Lung microvascular endothelial cell (primary cell): ENCODE data around the gene NHERF1. TPM values are rescaled to one million over a fixed set of nuclear protein-coding genes. Genes with fewer than 3 reads are reported as not detected.
A peak's percentile ranks its signal among the peaks of the same experiment; 100 is the strongest.

Experiments
- DNase-seq, 2 donors: peaks; one replicate each; pipeline versions ENCODE4 v3.0.0 to v3.0.0-alpha.2; 2010; ENCODE audit warnings: low read depth in 2 of 2
- total RNA-seq: library from RNA; depleted of rRNA; stranded (reverse); fragments of >200 nt; gene quantifications from 2 replicates; pipeline ENCODE4 v1.2.1, GENCODE V29; 2014

NHERF1 gene
- total RNA-seq, 1 donor from 2014 or later = 4.4 TPM

DNA sequence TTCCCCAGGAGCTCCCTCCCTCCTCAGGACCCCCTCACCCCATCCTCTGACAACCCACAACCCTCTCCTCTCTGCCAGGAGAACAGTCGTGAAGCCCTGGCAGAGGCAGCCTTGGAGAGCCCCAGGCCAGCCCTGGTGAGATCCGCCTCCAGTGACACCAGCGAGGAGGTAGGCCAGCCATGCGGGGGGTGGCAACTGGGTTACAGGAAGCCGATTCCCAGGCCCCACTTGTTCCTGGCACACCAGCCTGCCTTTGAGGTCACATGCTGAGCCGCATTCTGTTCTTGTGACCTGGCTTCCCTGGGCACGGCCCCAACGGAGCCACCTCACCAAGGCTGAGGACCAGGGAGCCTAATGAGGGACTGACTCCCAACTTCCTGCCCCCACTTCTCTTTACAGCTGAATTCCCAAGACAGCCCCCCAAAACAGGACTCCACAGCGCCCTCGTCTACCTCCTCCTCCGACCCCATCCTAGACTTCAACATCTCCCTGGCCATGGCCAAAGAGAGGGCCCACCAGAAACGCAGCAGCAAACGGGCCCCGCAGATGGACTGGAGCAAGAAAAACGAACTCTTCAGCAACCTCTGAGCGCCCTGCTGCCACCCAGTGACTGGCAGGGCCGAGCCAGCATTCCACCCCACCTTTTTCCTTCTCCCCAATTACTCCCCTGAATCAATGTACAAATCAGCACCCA is 19.8 kb downstream of the NHERF1 start:
- DNase-seq = peak in 1 of 2 donors; percentile 29

DNA sequence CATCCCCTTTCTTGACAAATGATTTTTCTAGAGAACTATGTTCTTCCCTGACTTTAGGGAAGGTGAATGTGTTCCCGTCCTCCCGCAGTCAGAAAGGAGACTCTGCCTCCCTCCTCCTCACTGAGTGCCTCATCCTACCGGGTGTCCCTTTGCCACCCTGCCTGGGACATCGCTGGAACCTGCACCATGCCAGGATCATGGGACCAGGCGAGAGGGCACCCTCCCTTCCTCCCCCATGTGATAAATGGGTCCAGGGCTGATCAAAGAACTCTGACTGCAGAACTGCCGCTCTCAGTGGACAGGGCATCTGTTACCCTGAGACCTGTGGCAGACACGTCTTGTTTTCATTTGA is 20.3 kb downstream of the NHERF1 start:
- DNase-seq = no peak

DNA sequence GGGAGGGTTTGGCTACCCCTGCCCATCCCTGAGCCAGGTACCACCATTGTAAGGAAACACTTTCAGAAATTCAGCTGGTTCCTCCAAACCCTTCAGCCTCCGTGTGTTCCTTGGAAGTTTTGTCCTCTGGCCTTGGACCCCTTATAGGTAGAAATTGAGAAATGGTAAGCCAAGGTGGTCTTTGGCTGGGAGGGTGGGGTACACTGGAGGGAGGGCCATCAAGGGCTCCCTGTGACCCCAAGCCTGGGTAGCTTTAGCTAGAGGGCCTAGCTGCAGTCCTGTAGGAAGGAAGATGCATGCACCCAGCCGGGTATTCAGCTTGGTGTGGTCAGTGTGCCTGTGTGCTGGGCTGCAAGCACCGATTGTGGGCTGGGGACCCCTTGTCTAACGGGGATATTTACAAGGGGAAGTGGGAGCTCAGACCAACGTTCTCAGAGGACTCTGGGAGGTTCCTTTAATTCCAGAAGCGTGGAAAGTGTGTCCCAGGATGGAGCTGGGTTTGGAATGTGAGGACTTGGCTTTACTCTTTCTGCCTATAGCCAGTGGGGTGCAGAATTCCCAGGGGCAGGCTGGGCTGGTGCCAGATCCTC is 20.9 kb downstream of the NHERF1 start:
- no peak for DNase-seq

- no peak for DNase-seq
Measured at GRCh38 chr17:74769856-74770497, 21.5 kb downstream of the NHERF1 start.

GRCh38 chr17:74770498-74771318 is 22.3 kb downstream of the NHERF1 start:
- DNase-seq = peak; percentile 36 to 73

GRCh38 chr17:74771319-74771914 is 23.0 kb downstream of the NHERF1 start:
- DNase-seq = no peak

GRCh38 chr17:74772053-74772452 is 23.6 kb downstream of the NHERF1 start:
- no peak for DNase-seq

DNA sequence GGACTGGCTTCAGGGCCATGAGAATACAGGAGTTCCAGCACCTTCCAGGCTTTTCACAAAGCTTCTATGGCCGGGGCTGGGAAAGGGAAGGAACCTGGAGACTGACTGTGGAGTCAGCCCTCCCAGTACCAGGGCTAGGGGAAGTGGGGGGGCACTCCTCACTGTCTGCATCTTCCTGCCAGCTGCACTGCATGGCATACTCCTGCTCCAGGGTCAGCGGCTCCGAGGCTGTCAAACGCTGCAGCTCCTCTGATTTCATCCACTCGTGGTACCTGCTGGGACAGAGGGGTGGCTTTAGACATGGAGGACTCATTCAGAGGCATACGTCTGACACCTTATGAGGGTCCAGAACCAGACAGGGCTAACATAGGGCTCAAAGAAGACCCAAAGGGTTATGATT is 25.0 kb downstream of the NHERF1 start:
- DNase-seq = no peak

- DNase-seq = no peak
Measured at GRCh38 chr17:74773871-74774286, 25.5 kb downstream of the NHERF1 start.

GRCh38 chr17:74775409-74776043 is 27.1 kb downstream of the NHERF1 start:
- no peak for DNase-seq

DNA sequence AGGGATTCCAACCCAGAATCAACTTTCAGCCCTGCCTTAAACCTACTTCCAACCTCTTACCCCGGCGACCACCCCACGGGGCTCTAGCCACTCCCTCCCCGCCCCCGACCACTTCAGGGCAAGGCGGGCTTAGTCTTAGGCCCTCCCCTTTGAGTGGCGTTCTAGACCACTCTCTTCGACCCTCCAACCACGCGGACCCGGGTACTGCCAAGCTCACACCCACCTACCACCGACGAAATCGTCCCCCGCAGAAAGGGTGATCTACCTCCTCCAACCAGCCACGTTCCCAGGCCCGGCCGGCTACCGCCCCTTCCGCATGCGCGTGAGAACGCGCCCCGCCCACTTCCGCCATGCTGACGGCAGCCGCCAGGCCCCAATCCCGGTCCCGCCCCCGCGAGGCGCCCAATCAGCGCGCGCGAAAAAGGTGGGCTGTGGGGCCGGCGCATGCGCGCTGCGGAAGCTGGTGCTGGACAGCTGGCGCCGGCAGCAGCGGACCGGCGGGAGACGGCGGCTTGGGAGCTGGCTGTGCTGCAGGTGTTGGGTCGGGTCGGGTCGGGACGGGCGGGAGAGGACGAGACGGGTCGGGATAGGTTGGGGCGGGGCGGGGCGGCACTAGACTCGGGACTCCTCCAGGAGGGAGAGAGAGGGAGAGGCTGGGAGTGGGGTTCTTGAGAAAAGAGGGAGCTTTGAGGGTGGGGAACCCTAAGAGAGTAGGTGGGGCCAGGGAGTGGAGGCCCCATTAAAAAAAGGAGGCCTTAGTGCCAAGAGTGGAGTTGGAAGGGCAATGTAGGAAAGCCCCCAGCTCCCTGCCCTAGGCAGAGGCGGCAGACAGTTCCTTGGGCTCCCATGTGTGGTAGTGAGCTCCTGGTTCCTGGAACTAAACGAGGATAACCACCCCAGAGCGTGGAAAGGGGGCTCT is 27.9 kb downstream of the NHERF1 start, which contains the start of gene NAT9:
NAT9 (minus strand) TSS at position 302 of the 919 bp plus-strand sequence. CDS start 647 bp downstream, outside the sequence.
- DNase-seq = peak; percentile 97 to 98

DNA sequence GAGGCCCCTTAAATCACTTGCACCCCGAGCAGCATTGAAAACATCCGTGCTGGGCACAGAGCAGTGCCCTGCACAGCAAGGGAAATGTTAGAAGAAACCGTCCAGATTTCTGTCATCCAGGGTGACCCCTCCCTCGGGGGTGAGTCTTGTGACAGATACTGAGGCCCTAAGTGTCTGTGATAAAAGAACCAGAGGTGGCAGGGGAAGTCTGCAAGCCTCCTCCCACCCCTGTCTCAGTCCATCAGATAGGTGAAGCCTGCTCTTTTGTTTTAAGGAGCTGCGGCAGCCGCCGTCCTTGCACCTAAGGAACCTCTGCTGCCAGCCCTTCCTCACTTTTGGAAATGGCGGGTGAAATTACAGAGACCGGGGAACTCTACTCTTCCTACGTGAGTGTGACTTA is 28.6 kb downstream of the NHERF1 start:
- no peak for DNase-seq

DNA sequence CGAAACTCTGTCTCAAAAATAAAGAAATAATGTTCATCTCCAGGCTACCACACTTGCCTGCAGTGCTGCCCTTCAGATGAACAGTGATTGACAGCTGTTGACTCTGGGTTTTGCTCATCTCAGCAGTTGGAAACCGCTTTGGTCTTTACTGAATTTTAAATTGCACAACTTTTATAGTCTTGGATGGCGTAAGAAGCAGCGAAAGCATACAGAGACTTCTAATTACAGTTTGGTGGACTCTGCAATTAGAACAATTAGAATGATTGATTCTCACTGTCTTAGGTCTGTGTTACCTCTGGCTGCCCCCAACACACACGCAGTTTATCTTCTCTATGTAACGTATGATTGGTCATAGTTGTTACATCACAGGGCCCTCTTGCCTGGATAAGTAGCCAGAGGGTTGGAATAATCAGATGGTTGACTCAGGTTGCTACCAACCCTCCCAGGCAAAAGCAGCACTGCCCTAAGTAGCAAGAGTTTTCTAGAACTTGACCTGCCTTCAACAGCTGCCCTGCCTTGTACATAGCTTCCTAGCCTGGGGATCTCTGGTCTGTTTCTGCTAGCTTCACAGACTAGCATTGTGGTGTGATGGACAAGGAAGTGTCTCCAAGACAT is 29.6 kb downstream of the NHERF1 start:
- no peak for DNase-seq

DNA sequence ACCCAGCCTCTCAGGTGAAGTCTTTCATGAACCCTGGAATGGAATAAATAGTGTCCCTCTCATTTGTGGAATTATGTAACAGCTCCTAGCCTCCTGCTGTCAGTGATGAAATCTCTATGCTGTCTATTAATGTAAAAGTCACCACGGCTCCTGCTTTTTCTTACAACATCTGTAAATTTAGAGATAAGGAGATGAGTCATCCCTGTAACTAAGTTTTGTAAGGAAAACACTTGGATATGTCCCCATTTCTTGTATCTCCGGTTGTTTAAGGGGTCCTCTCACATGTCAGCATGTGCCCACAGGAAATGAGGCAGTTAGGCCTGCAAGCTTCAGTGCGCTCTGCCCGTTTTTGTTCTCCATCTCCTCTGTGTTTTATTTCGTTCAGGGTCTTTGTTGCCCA is 30.5 kb downstream of the NHERF1 start:
- peak in 1 of 2 donors; percentile 28 for DNase-seq

GRCh38 chr17:74779501-74779900 is 31.1 kb downstream of the NHERF1 start:
- DNase-seq = no peak

GRCh38 chr17:74779948-74780400 is 31.5 kb downstream of the NHERF1 start:
- DNase-seq = peak; percentile 25 to 67

- peak; percentile 35 to 62 for DNase-seq
Measured at GRCh38 chr17:74780443-74781238, 32.2 kb downstream of the NHERF1 start.

- no peak for DNase-seq
Measured at GRCh38 chr17:74782571-74782970, 34.1 kb downstream of the NHERF1 start.
